GM08714 (cell line): ENCODE data around the gene KIF6.

Experiments used
- H3K4me3 ChIP-seq: fragments of 200-500 bp; sonication (Bioruptor generic); 2 replicates; pipeline ENCODE4 v1.5.1; 2014; ENCODE audit warnings: mild to moderate bottlenecking, low read length, inconsistent platforms
- ZNF274 ChIP-seq: IDR thresholded peaks from 2 replicates; pipeline ENCODE4 v1.6.1; 2012; ENCODE audit warnings: mild to moderate bottlenecking, low read depth, low read length

The KIF6 gene

GRCh38 chr6:39724787-39725631 lies at the start of gene KIF6:
TSS of gene KIF6 (minus strand) at chr6:39725408. CDS start at chr6:39725310, 98 bp downstream.
- TF ChIP-seq ZNF274: no peak
- peak within 1 kb of the TSS; percentile 86 for H3K4me3 ChIP-seq

GRCh38 chr6:39773782-39774181 lies 48.6 kb upstream of the KIF6 start:
- no peak for TF ChIP-seq ZNF274
- H3K4me3 ChIP-seq: no peak overlapping the region

DNA sequence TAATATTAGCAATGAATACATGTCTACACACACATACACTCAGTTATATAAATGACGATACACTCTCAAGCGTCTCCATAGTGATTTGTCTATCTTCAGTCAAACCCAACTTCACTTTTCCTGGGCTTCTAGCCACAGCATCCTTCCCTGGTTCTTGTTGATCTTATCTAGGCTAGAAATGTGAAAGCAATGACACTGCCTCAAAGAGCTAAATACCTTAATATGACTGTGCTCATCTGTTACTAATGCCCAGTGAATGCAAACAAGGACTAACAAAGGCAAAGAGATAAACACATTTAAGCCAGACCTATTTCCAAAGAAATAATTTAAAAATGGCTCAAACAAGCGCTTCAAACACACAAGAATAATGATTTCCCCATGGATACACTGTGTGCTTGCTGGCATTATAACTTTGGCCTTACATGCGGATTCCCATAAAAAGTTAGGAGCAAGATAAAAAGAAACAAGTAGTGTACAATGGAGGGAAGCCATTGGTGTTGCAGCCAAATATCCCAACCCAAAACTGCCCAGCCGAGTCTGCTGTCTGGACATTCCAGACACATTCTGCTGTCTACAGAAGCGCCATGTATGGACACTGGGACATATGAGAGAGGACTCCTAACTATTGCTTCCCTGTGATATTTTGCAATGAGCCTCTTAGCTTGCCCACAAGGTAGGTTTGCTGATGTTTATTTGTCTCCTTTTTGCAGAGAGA lies 47.5 kb upstream of the KIF6 start:
- TF ChIP-seq ZNF274: no peak
- no peak overlapping the region for H3K4me3 ChIP-seq

DNA sequence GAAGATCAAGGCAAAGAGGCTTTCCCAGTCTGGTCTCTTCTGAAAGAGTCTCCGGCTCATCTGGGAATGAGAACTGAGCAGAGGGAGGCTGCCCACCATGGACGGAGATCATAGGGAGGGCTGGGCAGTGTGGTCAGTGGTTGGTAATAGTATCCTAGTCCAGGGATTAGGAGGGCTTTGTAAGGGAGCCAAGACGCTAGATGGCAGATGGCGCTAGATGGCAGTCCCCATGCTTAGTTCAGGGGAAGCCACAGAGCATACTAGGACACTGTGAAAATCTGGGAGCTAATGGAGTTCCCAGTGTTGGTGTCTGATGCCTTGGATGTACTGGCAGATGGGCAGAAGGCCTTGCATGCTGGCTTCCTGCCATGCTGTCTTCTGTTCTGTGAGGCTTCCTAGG lies 45.2 kb upstream of the KIF6 start:
- no peak for TF ChIP-seq ZNF274
- H3K4me3 ChIP-seq: no peak overlapping the region

DNA sequence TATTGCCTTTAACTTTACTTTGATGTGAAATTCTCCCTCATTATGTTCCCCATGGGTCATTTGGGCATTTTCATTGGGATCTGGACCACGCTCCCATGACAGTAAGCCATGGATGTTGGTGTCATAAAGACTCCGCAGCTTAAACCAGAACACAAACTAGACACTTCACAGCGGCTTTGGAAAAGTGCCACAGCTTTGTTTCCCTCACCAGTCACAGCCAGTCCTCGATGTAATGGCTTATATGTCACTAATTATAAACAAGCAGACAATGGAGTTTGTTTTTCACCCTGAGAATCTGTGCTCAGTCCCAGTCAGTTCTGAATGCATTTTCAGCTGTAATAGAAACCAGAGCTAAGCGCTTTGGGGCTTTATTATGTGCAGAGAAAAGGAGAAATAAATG lies 43.8 kb upstream of the KIF6 start:
- H3K4me3 ChIP-seq: no peak overlapping the region
- no peak for TF ChIP-seq ZNF274

- H3K4me3 ChIP-seq: no peak overlapping the region
- no peak for TF ChIP-seq ZNF274
Measured at GRCh38 chr6:39765508-39766065, 40.4 kb upstream of the KIF6 start.

DNA sequence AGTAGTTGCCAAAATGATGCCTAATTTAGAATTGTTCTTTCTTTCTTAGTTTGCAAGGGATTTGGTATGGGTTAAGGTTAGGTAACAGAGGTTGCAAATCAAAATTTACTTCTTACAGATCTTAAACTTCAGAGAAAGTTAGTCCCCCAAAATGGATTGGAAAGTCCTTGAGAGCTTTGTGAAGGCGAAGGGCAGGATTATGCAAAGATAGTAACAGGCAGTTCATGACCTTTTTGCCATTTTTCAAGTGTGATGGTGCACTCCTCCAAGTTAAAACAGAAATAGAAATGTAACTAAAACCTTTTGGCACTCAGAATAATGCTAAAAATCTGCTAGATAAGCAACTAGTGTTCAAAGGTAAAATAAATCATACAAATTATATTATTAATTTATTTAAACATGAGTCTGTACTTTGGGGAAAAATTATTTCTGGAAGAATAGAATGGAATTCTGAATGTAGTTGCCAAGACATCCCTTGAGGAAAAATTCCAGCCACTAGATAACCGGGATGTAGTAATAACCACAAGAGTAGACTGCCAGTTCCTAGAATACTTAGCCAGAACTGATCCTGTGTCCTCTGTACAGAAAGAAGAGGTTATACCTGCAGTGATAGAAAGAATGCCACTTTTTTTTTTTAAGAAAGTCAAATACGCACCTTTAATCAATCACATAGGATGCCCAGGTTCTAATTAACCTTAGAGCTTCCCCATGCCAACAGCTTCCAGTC lies 35.2 kb upstream of the KIF6 start:
- no peak for TF ChIP-seq ZNF274
- no peak overlapping the region for H3K4me3 ChIP-seq

DNA sequence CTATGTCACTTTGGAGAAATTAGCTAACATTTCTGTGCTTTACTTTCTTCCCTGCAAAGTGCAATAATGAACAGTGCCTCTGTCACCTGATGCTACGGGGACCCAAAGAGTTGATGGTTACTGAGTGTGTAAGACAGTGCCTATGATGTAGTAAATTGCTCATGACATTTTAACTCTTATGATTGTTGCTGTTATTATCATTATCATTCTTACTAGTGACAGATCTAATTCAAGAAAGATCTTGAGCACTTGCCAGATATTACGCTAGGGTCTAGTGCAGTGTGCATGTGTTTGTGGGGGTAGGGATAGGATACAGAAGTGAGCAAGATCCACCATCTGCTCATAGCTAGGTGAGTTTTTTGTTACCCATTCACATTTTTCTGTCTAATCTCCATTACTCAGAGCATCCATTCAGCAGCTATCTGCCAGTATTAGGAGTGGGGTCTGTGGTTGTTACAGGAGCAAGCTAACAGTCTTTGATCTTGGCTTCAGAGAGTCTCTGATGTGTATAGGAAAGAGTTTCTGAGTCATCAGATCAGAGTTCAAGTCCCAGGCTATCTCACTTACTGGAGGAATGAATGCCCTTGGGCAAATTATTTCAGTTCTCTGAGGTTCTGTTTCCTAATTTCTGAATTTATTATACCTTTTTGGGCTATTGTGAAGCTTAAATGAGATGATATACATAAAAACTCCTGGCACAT lies 33.8 kb upstream of the KIF6 start:
- TF ChIP-seq ZNF274: no peak
- H3K4me3 ChIP-seq: no peak overlapping the region

- H3K4me3 ChIP-seq: no peak overlapping the region
- TF ChIP-seq ZNF274: no peak
Measured at GRCh38 chr6:39756582-39756981, 31.4 kb upstream of the KIF6 start.

- TF ChIP-seq ZNF274: no peak
- no peak overlapping the region for H3K4me3 ChIP-seq
Measured at GRCh38 chr6:39755231-39755630, 30.0 kb upstream of the KIF6 start.

- no peak overlapping the region for H3K4me3 ChIP-seq
- TF ChIP-seq ZNF274: no peak
Measured at GRCh38 chr6:39754514-39755115, 29.4 kb upstream of the KIF6 start.

GRCh38 chr6:39753725-39754045 lies 28.5 kb upstream of the KIF6 start:
- H3K4me3 ChIP-seq: no peak overlapping the region
- TF ChIP-seq ZNF274: no peak
